IMR-90 (cell line): ENCODE results near the gene TMC7. TPM values are rescaled to one million over a fixed set of nuclear protein-coding genes. Genes with fewer than 3 reads are reported as not detected.

Experiments used
- ATAC-seq: fragments of 200-7000 bp; cut with Tn5 transposase; 2 replicates; pipeline ENCODE4 v1.9.1; 2020; ENCODE audit warnings: low read depth, mild to moderate bottlenecking, moderate library complexity
- BruUV-seq: library from RNA; stranded (reverse); fragments of 400-500 nt; replicated peaks from 2 replicates; lab custom pipeline; 2021; lab: Mats Ljungman, UMichigan
- CTCF ChIA-PET: fragments of 300-600 bp; formaldehyde crosslinking; extraction: SDS; loops from one replicate; lab custom pipeline; 2021; ENCODE audit warnings: antibody characterized with exemption; lab: Yijun Ruan, JAX
- POLR2A ChIA-PET: fragments of 300-600 bp; sonication (Branson Sonifier 250); formaldehyde crosslinking; loops from one replicate; lab custom pipeline; 2022; ENCODE audit warnings: antibody characterized with exemption; ENCODE audit not compliant: unreplicated experiment; lab: Charles Lee
- DNase-seq: peaks from one replicate; pipeline ENCODE4 v3.0.0; 2013
- H2AFZ ChIP-seq: replicated peaks from 2 replicates; pipeline ENCODE3; 2013; ENCODE audit warnings: low read length, mild to moderate bottlenecking; ENCODE audit not compliant: poor library complexity
- H2AK5ac ChIP-seq: 2 replicates; pipeline ENCODE4 v1.6.1; 2013; ENCODE audit warnings: low read depth, low read length, inconsistent platforms
- H2AK9ac ChIP-seq: replicated peaks from 2 replicates; pipeline ENCODE3; 2013; ENCODE audit warnings: mild to moderate bottlenecking, low read depth, low read length, moderate library complexity; ENCODE audit not compliant: poor library complexity
- H2BK120ac ChIP-seq: 2 replicates; pipeline ENCODE4 v1.6.1; 2013; ENCODE audit warnings: low read depth, low read length, inconsistent platforms
- H2BK15ac ChIP-seq: 3 replicates; pipeline ENCODE4 v1.6.1; 2013; ENCODE audit warnings: low read depth, low read length, inconsistent platforms
- H2BK20ac ChIP-seq: 2 replicates; pipeline ENCODE4 v1.6.1; 2013; ENCODE audit warnings: low read depth, mild to moderate bottlenecking, inconsistent platforms, low read length, moderate library complexity
- H2BK5ac ChIP-seq: 2 replicates; pipeline ENCODE4 v1.6.1; 2013; ENCODE audit warnings: mild to moderate bottlenecking, low read depth, low read length, inconsistent platforms; ENCODE audit not compliant: poor library complexity, severe bottlenecking
- H3K14ac ChIP-seq: replicated peaks from 2 replicates; pipeline ENCODE4 v1.6.1; 2013; ENCODE audit warnings: low read depth, low read length, inconsistent platforms
- H3K18ac ChIP-seq: 2 replicates; pipeline ENCODE4 v1.6.1; 2013; ENCODE audit warnings: low read depth, low read length, control low read depth
- H3K23ac ChIP-seq: 2 replicates; pipeline ENCODE4 v1.6.1; 2013; ENCODE audit warnings: low read depth, low read length, inconsistent platforms
- H3K27ac ChIP-seq: 2 replicates; pipeline ENCODE4 v1.5.1; 2013; ENCODE audit warnings: mild to moderate bottlenecking, control low read depth, low read length; ENCODE audit not compliant: insufficient read depth
- H3K27me3 ChIP-seq: 2 replicates; pipeline ENCODE4 v1.6.1; 2013; ENCODE audit warnings: low read length; ENCODE audit not compliant: control insufficient read depth, insufficient read depth
- H3K36me3 ChIP-seq: 2 replicates; pipeline ENCODE4 v1.6.1; 2013; ENCODE audit warnings: low read length, mixed read lengths; ENCODE audit not compliant: control insufficient read depth, insufficient read depth
- H3K4ac ChIP-seq: 2 replicates; pipeline ENCODE4 v1.6.1; 2013; ENCODE audit warnings: low read depth, low read length, inconsistent platforms
- H3K4me1 ChIP-seq: 2 replicates; pipeline ENCODE4 v1.6.1; 2013; ENCODE audit warnings: low read length, mixed read lengths; ENCODE audit not compliant: control insufficient read depth, insufficient read depth
- H3K4me2 ChIP-seq: 2 replicates; pipeline ENCODE4 v1.6.1; 2013; ENCODE audit warnings: low read depth, mild to moderate bottlenecking, control low read depth, low read length, moderate library complexity
- H3K4me3 ChIP-seq: 2 replicates; pipeline ENCODE4 v1.5.1; 2013; ENCODE audit warnings: low read depth, mild to moderate bottlenecking, control low read depth, low read length, moderate library complexity; ENCODE audit not compliant: insufficient read depth
- H3K56ac ChIP-seq: 2 replicates; pipeline ENCODE4 v1.6.1; 2013; ENCODE audit warnings: low read length, inconsistent platforms; ENCODE audit not compliant: insufficient read depth; ENCODE audit errors: extremely low read depth
- H3K79me1 ChIP-seq, 2 experiments: 2 replicates each; pipeline ENCODE4 v1.6.1; 2013; ENCODE audit warnings: low read length in 2 of 2, inconsistent platforms in 1 of 2, low read depth in 1 of 2
- H3K9ac ChIP-seq: 2 replicates; pipeline ENCODE4 v1.6.1; 2013; ENCODE audit warnings: low read depth, low read length, control low read depth
- H3K9me1 ChIP-seq: 2 replicates; pipeline ENCODE4 v1.6.1; 2013; ENCODE audit warnings: low read length, inconsistent platforms; ENCODE audit not compliant: insufficient read depth
- H3K9me3 ChIP-seq: 2 replicates; pipeline ENCODE4 v1.6.1; 2013; ENCODE audit warnings: low read length; ENCODE audit not compliant: control insufficient read depth, insufficient read depth
- H4K20me1 ChIP-seq: 2 replicates; pipeline ENCODE4 v1.6.1; 2013; ENCODE audit warnings: low read length, inconsistent platforms; ENCODE audit not compliant: insufficient read depth
- H4K5ac ChIP-seq: 2 replicates; pipeline ENCODE4 v1.6.1; 2013; ENCODE audit warnings: mild to moderate bottlenecking, low read depth, low read length, control low read depth
- H4K8ac ChIP-seq, 2 experiments: 2 replicates each; pipeline ENCODE4 v1.6.1; 2013; ENCODE audit warnings: low read depth in 2 of 2, low read length in 2 of 2, control low read depth in 1 of 2, inconsistent platforms in 1 of 2
- H4K91ac ChIP-seq: 2 replicates; pipeline ENCODE4 v1.6.1; 2013; ENCODE audit warnings: low read depth, low read length, inconsistent platforms; ENCODE audit not compliant: insufficient read depth
- BHLHE40 ChIP-seq: fragments of 150-350 bp; IDR thresholded peaks from 2 replicates; pipeline ENCODE4 v1.6.1; 2016; ENCODE audit warnings: mild to moderate bottlenecking, low read depth, low read length
- CHD1 ChIP-seq: IDR thresholded peaks from 2 replicates; pipeline ENCODE4 v1.6.1; 2012; ENCODE audit warnings: low read depth, low read length, improper control_type of control experiment
- CTCF ChIP-seq: conservative IDR thresholded peaks from 2 replicates; pipeline ENCODE4 v1.5.1; 2012; ENCODE audit warnings: mild to moderate bottlenecking, low read depth, low read length, improper control_type of control experiment
- ELK1 ChIP-seq: fragments of 150-350 bp; IDR thresholded peaks from 2 replicates; pipeline ENCODE4 v1.6.1; 2016; ENCODE audit warnings: low read depth, mild to moderate bottlenecking, low read length, moderate library complexity, borderline replicate concordance
- FOS ChIP-seq: fragments of 150-350 bp; IDR thresholded peaks from 2 replicates; pipeline ENCODE4 v1.6.1; 2016; ENCODE audit warnings: low read depth, low read length
- MAFK ChIP-seq: IDR thresholded peaks from 2 replicates; pipeline ENCODE4 v1.6.1; 2012; ENCODE audit warnings: low read depth, low read length, improper control_type of control experiment
- MAZ ChIP-seq: IDR thresholded peaks from 2 replicates; pipeline ENCODE4 v1.6.1; 2012; ENCODE audit warnings: low read depth, mild to moderate bottlenecking, low read length, improper control_type of control experiment, moderate library complexity, borderline replicate concordance
- MXI1 ChIP-seq: IDR thresholded peaks from 2 replicates; pipeline ENCODE4 v1.6.1; 2012; ENCODE audit warnings: low read depth, mild to moderate bottlenecking, low read length, moderate library complexity, borderline replicate concordance
- NFE2L2 ChIP-seq: fragments of 150-350 bp; IDR thresholded peaks from 2 replicates; pipeline ENCODE4 v1.6.1; 2016; ENCODE audit warnings: low read depth, mild to moderate bottlenecking, low read length
- POLR2A ChIP-seq: IDR thresholded peaks from 2 replicates; pipeline ENCODE4 v1.6.1; 2012; ENCODE audit warnings: mild to moderate bottlenecking, low read depth, low read length
- RAD21 ChIP-seq: IDR thresholded peaks from 2 replicates; pipeline ENCODE4 v1.6.1; 2012; ENCODE audit warnings: low read length, improper control_type of control experiment
- RCOR1 ChIP-seq: IDR thresholded peaks from 2 replicates; pipeline ENCODE4 v1.6.1; 2012; ENCODE audit warnings: mild to moderate bottlenecking, low read length, improper control_type of control experiment; ENCODE audit not compliant: insufficient replicate concordance
- RFX5 ChIP-seq: IDR thresholded peaks from 2 replicates; pipeline ENCODE4 v1.8.0; 2012; ENCODE audit warnings: low read depth, mild to moderate bottlenecking, low read length, moderate library complexity
- SMC3 ChIP-seq: fragments of 150-350 bp; IDR thresholded peaks from 2 replicates; pipeline ENCODE4 v1.6.1; 2016; ENCODE audit warnings: low read depth, mild to moderate bottlenecking, antibody characterized with exemption, low read length, moderate library complexity
- WGBS, 2 experiments: methylation state at CpG; one replicate each; pipeline versions ENCODE4 v1.1.5 to v1.1.7; 2013; ENCODE audit warnings: missing lambda C conversion rate in 2 of 2; ENCODE audit not compliant: insufficient read length in 1 of 2; ENCODE audit errors: extremely low coverage in 2 of 2; 5-methylcytosine and 5-hydroxymethylcytosine counted together
- dilution Hi-C: fragments of 300-500 bp; cut with HindIII; formaldehyde crosslinking; loops from one replicate; pipeline ENCODE4 v1.14.3; 2018; ENCODE audit warnings: low sequenced_read_pairs; ENCODE audit not compliant: unreplicated experiment
- in situ Hi-C: fragments of 300-500 bp; cut with MboI; formaldehyde crosslinking; loops from 3 replicates; pipeline ENCODE4 v1.14.3; 2019; ENCODE audit warnings: low sequenced_read_pairs, inconsistent platforms, mixed read lengths
- intact Hi-C: fragments of 100-400 bp; cut with micrococcal nuclease; formaldehyde crosslinking; loops from 2 replicates; pipeline ENCODE4 v1.10.0; 2022
- polyA plus RNA-seq, 3 experiments: library from polyadenylated mRNA; depleted of rRNA; stranded (reverse); fragments of >200 nt; gene quantifications; 2 replicates each; pipeline ENCODE4 v1.2.3, GENCODE V29; 2012; ENCODE audit warnings: low replicate concordance in 1 of 3
- total RNA-seq: library from RNA; depleted of rRNA; stranded (reverse); fragments of >200 nt; gene quantifications from 2 replicates; pipeline ENCODE4 v1.2.3, GENCODE V29; 2012
- TF ChIP-seq, protein P1 (sequence below): fragments of 150-350 bp; IDR thresholded peaks from 2 replicates; pipeline ENCODE4 v1.6.1; 2017; ENCODE audit warnings: mild to moderate bottlenecking, antibody characterized with exemption, low read length, low read depth

TMC7 gene
- total and polyA plus RNA-seq, 2 of the 4 experiments (the other 2 are of a cell fraction) = 0.27 to 0.36 TPM

- intact Hi-C loops = no loop called here
- dilution Hi-C loops = no loop called here
- WGBS, 2 experiments = no CpG with 5 or more reads among the region's 3 CpGs
- no peaks in the 10 kb centered on the region for H4K20me1 ChIP-seq
- H3K4me1 ChIP-seq = peaks cover 2% of the 10 kb centered on the region; the same call in 1 of the 2 replicates
- H2BK5ac ChIP-seq = no peak overlapping the region
- H4K8ac ChIP-seq = no peak overlapping the region
- no peak overlapping the region for H2BK15ac ChIP-seq
- no peaks in the 10 kb centered on the region for H3K27me3 ChIP-seq
- no peak overlapping the region for H3K4me3 ChIP-seq
- H2BK120ac ChIP-seq = no peak overlapping the region
- H3K27ac ChIP-seq = no peak overlapping the region
- CTCF ChIA-PET = interaction anchor here (1.2 kb wide), 1 partner anchor 101 kb away, joined by 3 read pairs; the partner anchor contains the start of gene TMC7
- no peak for TF ChIP-seq BHLHE40
- no peak for TF ChIP-seq RFX5
- TF ChIP-seq SMC3 = no peak
- TF ChIP-seq, protein P1, sequence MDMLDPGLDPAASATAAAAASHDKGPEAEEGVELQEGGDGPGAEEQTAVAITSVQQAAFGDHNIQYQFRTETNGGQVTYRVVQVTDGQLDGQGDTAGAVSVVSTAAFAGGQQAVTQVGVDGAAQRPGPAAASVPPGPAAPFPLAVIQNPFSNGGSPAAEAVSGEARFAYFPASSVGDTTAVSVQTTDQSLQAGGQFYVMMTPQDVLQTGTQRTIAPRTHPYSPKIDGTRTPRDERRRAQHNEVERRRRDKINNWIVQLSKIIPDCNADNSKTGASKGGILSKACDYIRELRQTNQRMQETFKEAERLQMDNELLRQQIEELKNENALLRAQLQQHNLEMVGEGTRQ = no peak
- no peak for TF ChIP-seq MAFK
- TF ChIP-seq FOS = no peak
- no peak for TF ChIP-seq NFE2L2
- no peak for TF ChIP-seq MAZ
- TF ChIP-seq POLR2A = no peak
- TF ChIP-seq MXI1 = no peak
- TF ChIP-seq CTCF = no peak
- no peak for TF ChIP-seq RAD21
- TF ChIP-seq CHD1 = no peak
- no peak for TF ChIP-seq RCOR1
- no peak for TF ChIP-seq ELK1
- no peak overlapping the region for H3K14ac ChIP-seq
- H3K18ac ChIP-seq = no peak overlapping the region
- H3K4me2 ChIP-seq = no peak overlapping the region
- H3K9me3 ChIP-seq = no peaks in the 10 kb centered on the region
- H3K9me1 ChIP-seq = no peaks in the 10 kb centered on the region
- POLR2A ChIA-PET = no interaction called here
- no peak overlapping the region for H4K91ac ChIP-seq
- in situ Hi-C loops = no loop called here
- no peak overlapping the region for H2AK5ac ChIP-seq
- H3K9ac ChIP-seq = no peak overlapping the region
- no peaks in the 10 kb centered on the region for H3K79me1 ChIP-seq
- no peak overlapping the region for H3K56ac ChIP-seq
- no peak overlapping the region for H3K4ac ChIP-seq
- no peak overlapping the region for H2BK20ac ChIP-seq
- no peak for DNase-seq
- H4K5ac ChIP-seq = no peak overlapping the region
- ATAC-seq = no peak
- H3K23ac ChIP-seq = no peak overlapping the region
- H2AK9ac ChIP-seq = no peak overlapping the region
- no peaks in the 10 kb centered on the region for H3K36me3 ChIP-seq
- no peak overlapping the region for H2AFZ ChIP-seq
- BruUV-seq = no TSS peak
These were observed 100.4 kb downstream of the TMC7 start for GRCh38 chr16:19084139-19084538.
